CD8-positive, alpha-beta memory T cell (primary cell): Measurements from ENCODE around the gene MRPL48. TPM values are rescaled to one million over a fixed set of nuclear protein-coding genes. Genes with fewer than 3 reads are reported as not detected.
A peak's percentile ranks its signal among the peaks of the same experiment; 100 is the strongest.

Experiments used
- CTCF ChIA-PET: fragments of 350-600 bp; sonication (Branson Sonifier 250); formaldehyde crosslinking; loops from one replicate; lab custom pipeline; 2021; ENCODE audit warnings: antibody characterized with exemption; lab: Charles Lee
- POLR2A ChIA-PET: fragments of 350-600 bp; sonication (Branson Sonifier 250); formaldehyde crosslinking; loops from one replicate; lab custom pipeline; 2021; ENCODE audit warnings: antibody characterized with exemption; lab: Charles Lee
- DNase-seq, 5 donors: peaks; one replicate each; pipeline versions ENCODE4 v3.0.0 to v3.0.0-alpha.2; 2020 to 2022; ENCODE audit warnings: mixed read lengths in 1 of 5
- H3K27ac ChIP-seq: one replicate; pipeline ENCODE4 v1.7.0; 2013; ENCODE audit warnings: low read depth, mild to moderate bottlenecking, low read length, moderate library complexity
- H3K27me3 ChIP-seq: 2 replicates; pipeline ENCODE4 v1.7.0; 2013; ENCODE audit warnings: low read length, mild to moderate bottlenecking; ENCODE audit not compliant: insufficient read depth, poor library complexity, severe bottlenecking
- H3K36me3 ChIP-seq: 2 replicates; pipeline ENCODE4 v1.7.0; 2013; ENCODE audit warnings: mild to moderate bottlenecking, low read length, moderate library complexity; ENCODE audit not compliant: insufficient read depth
- H3K4me1 ChIP-seq: 2 replicates; pipeline ENCODE4 v1.7.0; 2013; ENCODE audit warnings: mild to moderate bottlenecking, low read length, moderate library complexity; ENCODE audit not compliant: insufficient read depth
- H3K4me3 ChIP-seq: 2 replicates; pipeline ENCODE4 v1.7.0; 2013; ENCODE audit warnings: mild to moderate bottlenecking, low read length
- H3K9me3 ChIP-seq: 2 replicates; pipeline ENCODE4 v1.7.0; 2013; ENCODE audit warnings: mild to moderate bottlenecking, low read length
- H3K27ac Mint-ChIP-seq, 8 donors: one replicate each; pipeline ENCODE4 v1.8.0; 2020 to 2021; ENCODE audit warnings: mixed read lengths in 8 of 8, mild to moderate bottlenecking in 6 of 8, inconsistent platforms in 3 of 8, moderate library complexity in 3 of 8
- H3K27me3 Mint-ChIP-seq, 2 donors: one replicate each; pipeline ENCODE4 v1.8.0; 2020 to 2021; ENCODE audit warnings: mixed read lengths in 2 of 2, mild to moderate bottlenecking in 1 of 2, moderate library complexity in 1 of 2
- H3K36me3 Mint-ChIP-seq, 3 donors: one replicate each; pipeline ENCODE4 v1.8.0; 2020 to 2021; ENCODE audit warnings: mixed read lengths in 3 of 3, inconsistent platforms in 1 of 3, mild to moderate bottlenecking in 1 of 3
- H3K4me1 Mint-ChIP-seq, 3 donors: one replicate each; pipeline ENCODE4 v1.8.0; 2020 to 2021; ENCODE audit warnings: mixed read lengths in 3 of 3, inconsistent platforms in 1 of 3, mild to moderate bottlenecking in 1 of 3
- H3K4me3 Mint-ChIP-seq, 7 donors: one replicate each; pipeline ENCODE4 v1.8.0; 2020 to 2021; ENCODE audit warnings: mixed read lengths in 7 of 7, mild to moderate bottlenecking in 6 of 7, moderate library complexity in 4 of 7, inconsistent platforms in 2 of 7
- H3K9me3 Mint-ChIP-seq, 5 donors: one replicate each; pipeline ENCODE4 v1.8.0; 2020 to 2022; ENCODE audit warnings: mixed read lengths in 5 of 5, mild to moderate bottlenecking in 3 of 5, moderate library complexity in 2 of 5, inconsistent platforms in 1 of 5
- polyA plus RNA-seq: library from polyadenylated mRNA; unstranded; fragments of 300-500 nt; fragmentation: Illumina TruSeq; gene quantifications from one replicate; pipeline ENCODE4 v1.2.3, GENCODE V29; 2021
- total RNA-seq, 2 experiments: library from RNA; stranded (reverse); gene quantifications; one replicate each; pipeline ENCODE4 v1.2.3, GENCODE V29; 2021

MRPL48 gene
- total and polyA plus RNA-seq, 3 experiments from 2014 or later, result 56.8 to 66.7 (median 63.1) TPM

DNA sequence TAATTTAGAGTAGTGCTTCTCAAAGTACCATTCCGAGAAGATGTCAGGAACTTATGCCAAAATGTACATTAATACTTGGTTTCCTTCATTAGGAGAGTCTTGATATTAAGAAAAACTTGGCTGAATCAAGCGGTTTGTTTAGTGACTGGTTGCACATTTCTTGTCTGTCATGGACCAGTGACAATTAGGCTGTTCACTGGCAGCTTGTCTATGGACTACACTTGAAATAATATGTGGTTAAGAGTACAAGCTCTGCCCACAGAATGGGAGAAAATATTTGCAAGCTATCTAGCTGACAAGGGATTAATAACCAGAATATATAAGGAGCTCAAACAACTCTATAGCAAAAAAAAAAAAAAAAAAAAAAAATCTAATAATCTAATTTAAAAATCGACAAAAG, 64.4 kb downstream of the MRPL48 start:
- Mint-ChIP-seq H3K9me3 (no peaks in the 10 kb centered on the region), H3K36me3 (peaks cover 4 to 61% (median 17%) of the 10 kb centered on the region in 3 donors), H3K4me3 (no peak overlapping the region), H3K4me1 (no peaks in the 10 kb centered on the region), H3K27me3 (no peaks in the 10 kb centered on the region), H3K27ac (no peak overlapping the region)
- DNase-seq, result no peak
- no peak overlapping the region for H3K27ac ChIP-seq
- ChIA-PET CTCF (no interaction called here), POLR2A (no interaction called here)
- no peaks in the 10 kb centered on the region for H3K4me1 ChIP-seq
- H3K27me3 ChIP-seq, result no peaks in the 10 kb centered on the region
- no peak overlapping the region for H3K4me3 ChIP-seq
- H3K9me3 ChIP-seq, result no peaks in the 10 kb centered on the region
- no peaks in the 10 kb centered on the region for H3K36me3 ChIP-seq

DNA sequence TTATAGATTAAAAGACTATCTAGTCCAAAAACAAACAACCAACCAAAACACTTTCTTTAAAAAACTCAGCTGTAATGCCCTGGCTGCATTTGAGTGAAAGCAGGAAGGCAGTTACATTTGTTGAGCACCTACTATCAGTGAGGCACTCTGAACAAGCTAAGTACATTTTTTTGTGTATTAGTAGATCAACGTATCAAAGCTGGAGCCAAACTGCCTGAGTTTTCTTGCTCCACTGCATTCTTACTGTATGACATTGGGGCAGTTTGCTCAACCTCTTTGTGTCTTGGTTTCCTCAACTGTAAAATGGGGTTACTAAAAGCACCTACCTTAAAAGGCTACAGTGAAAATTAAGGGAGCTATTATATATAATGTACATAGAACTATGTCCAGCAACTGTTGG, 67.0 kb downstream of the MRPL48 start:
- no peaks in the 10 kb centered on the region for H3K4me1 ChIP-seq
- Mint-ChIP-seq H3K4me1 (no peaks in the 10 kb centered on the region), H3K4me3 (no peak overlapping the region), H3K27me3 (no peaks in the 10 kb centered on the region), H3K9me3 (no peaks in the 10 kb centered on the region), H3K27ac (no peak overlapping the region), H3K36me3 (peaks cover 0 to 57% (median 17%) of the 10 kb centered on the region in 3 donors)
- ChIA-PET POLR2A (no interaction called here), CTCF (no interaction called here)
- no peak for DNase-seq
- no peak overlapping the region for H3K27ac ChIP-seq
- no peaks in the 10 kb centered on the region for H3K9me3 ChIP-seq
- no peak overlapping the region for H3K4me3 ChIP-seq
- no peaks in the 10 kb centered on the region for H3K36me3 ChIP-seq
- H3K27me3 ChIP-seq, result no peaks in the 10 kb centered on the region

DNA sequence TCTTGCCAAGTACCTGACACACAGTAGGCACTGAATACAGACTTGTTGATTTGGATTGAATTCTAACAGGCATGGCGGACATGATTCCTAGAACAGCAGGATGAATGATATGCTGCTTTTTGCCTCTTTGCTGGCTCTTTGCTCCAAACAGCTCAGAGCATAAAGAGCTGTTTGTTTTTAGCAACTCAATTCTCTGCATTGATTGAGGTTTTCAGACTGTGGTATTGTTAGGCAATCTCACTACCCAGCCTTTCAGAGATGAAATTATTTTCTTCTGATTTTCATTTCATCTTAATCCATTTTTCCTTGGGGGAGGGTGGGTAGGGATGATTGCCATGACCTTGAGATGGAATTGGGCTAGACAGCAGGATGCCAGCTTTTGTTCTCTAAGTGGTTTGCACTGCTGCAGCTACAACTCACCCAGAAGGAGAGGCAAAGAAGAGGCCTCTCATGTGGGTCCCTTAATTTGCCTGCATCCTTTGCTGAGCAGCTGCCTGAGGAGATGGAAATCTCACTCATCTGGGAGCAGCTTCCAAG, 68.4 kb downstream of the MRPL48 start:
- no peak overlapping the region for H3K4me3 ChIP-seq
- Mint-ChIP-seq H3K9me3 (no peaks in the 10 kb centered on the region), H3K4me3 (no peak overlapping the region), H3K27ac (no peak overlapping the region), H3K4me1 (no peaks in the 10 kb centered on the region), H3K27me3 (no peaks in the 10 kb centered on the region), H3K36me3 (peaks cover 7 to 60% (median 25%) of the 10 kb centered on the region in 3 donors)
- no peaks in the 10 kb centered on the region for H3K27me3 ChIP-seq
- DNase-seq, result no peak
- ChIA-PET CTCF (no interaction called here), POLR2A (no interaction called here)
- H3K9me3 ChIP-seq, result no peaks in the 10 kb centered on the region
- H3K27ac ChIP-seq, result no peak overlapping the region
- H3K4me1 ChIP-seq, result no peaks in the 10 kb centered on the region
- no peaks in the 10 kb centered on the region for H3K36me3 ChIP-seq

DNA sequence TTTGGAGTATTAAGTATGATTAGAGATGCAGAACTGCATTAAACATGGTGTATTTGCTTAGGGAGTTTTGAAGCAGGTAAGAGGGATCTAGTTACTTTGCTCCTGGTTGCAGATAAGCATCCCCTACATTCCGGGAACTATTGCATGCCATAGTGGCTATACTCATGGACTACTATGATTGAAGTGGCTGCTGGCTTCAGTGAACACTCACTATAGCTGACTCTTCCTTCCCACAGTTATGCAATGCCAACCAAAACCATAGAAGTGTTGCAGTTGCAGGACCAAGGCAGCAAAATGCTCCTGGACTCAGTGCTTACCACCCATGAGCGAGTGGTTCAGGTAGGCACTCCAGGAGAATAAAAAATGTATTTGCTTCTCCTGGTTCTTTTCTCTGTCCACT, 72.0 kb downstream of the MRPL48 start:
- no peak overlapping the region for H3K27ac Mint-ChIP-seq
- Histone ChIP-seq H3K27me3 (no peaks in the 10 kb centered on the region), H3K36me3 (no peaks in the 10 kb centered on the region), H3K4me1 (no peaks in the 10 kb centered on the region), H3K4me3 (no peak overlapping the region), H3K27ac (no peak overlapping the region), H3K9me3 (no peaks in the 10 kb centered on the region)
- H3K4me3 Mint-ChIP-seq, result no peak overlapping the region
- POLR2A ChIA-PET, result no interaction called here
- H3K36me3 Mint-ChIP-seq, result peaks cover 7 to 59% (median 28%) of the 10 kb centered on the region in 3 donors
- DNase-seq, result no peak
- H3K4me1 Mint-ChIP-seq, result no peaks in the 10 kb centered on the region
- no peaks in the 10 kb centered on the region for H3K9me3 Mint-ChIP-seq
- CTCF ChIA-PET, result no interaction called here
- no peaks in the 10 kb centered on the region for H3K27me3 Mint-ChIP-seq

DNA sequence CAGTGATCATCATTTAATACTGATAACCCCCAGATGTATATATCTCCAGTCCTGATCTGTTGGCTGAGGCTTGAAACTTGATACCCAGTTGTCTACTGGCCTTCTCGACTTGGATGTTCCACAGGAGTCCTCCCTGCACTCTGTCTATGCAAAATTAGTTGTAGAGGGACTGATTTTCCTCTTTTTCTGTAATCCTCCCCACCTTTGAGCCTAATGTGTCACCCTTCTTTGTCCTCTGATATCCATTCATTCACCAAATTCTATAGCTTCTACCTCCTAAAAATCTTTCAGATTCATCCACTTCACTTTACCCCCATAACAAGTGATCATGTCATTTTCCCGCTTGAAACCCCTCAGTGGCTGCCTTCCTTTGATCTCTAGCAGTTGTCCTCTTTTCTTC, 72.5 kb downstream of the MRPL48 start:
- ChIA-PET POLR2A (no interaction called here), CTCF (no interaction called here)
- DNase-seq, result no peak
- Mint-ChIP-seq H3K36me3 (peaks cover 7 to 58% (median 29%) of the 10 kb centered on the region in 3 donors), H3K27me3 (no peaks in the 10 kb centered on the region), H3K4me1 (no peaks in the 10 kb centered on the region), H3K9me3 (no peaks in the 10 kb centered on the region), H3K27ac (peak overlapping the region in 2 of 8 donors; percentile 44 to 89), H3K4me3 (no peak overlapping the region)
- H3K4me3 ChIP-seq, result no peak overlapping the region
- H3K27me3 ChIP-seq, result no peaks in the 10 kb centered on the region
- H3K9me3 ChIP-seq, result no peaks in the 10 kb centered on the region
- no peaks in the 10 kb centered on the region for H3K36me3 ChIP-seq
- no peak overlapping the region for H3K27ac ChIP-seq
- no peaks in the 10 kb centered on the region for H3K4me1 ChIP-seq

DNA sequence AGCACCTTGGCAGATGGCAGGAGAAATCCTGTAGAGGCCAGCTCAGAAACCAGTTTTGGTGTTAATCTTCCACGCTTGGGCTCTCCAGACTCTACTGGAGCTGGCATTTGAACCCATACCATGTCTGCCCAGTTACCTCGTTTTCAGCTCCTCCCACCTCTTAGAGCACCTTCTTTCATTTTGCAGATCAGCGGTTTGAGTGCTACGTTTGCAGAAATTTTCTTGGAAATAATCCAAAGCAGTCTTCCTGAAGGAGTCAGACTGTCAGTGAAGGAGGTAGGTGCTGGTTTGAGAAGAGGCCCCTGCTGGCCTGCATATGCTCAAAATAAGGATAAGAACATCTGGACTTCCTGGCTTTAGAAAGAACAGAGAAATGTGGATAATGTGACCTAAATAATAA, 75.3 kb downstream of the MRPL48 start:
- H3K27ac ChIP-seq, result no peak overlapping the region
- no peaks in the 10 kb centered on the region for H3K9me3 ChIP-seq
- H3K27me3 ChIP-seq, result no peaks in the 10 kb centered on the region
- Mint-ChIP-seq H3K36me3 (peaks cover 7 to 62% (median 30%) of the 10 kb centered on the region in 3 donors), H3K27me3 (no peaks in the 10 kb centered on the region), H3K4me3 (no peak overlapping the region), H3K9me3 (no peaks in the 10 kb centered on the region), H3K4me1 (no peaks in the 10 kb centered on the region), H3K27ac (no peak overlapping the region)
- H3K36me3 ChIP-seq, result no peaks in the 10 kb centered on the region
- H3K4me1 ChIP-seq, result no peaks in the 10 kb centered on the region
- ChIA-PET POLR2A (no interaction called here), CTCF (interaction anchor here (1.7 kb wide), 1 partner anchor 11 kb away, joined by 6 read pairs; no protein-coding TSS in a partner anchor)
- no peak overlapping the region for H3K4me3 ChIP-seq
- no peak for DNase-seq

DNA sequence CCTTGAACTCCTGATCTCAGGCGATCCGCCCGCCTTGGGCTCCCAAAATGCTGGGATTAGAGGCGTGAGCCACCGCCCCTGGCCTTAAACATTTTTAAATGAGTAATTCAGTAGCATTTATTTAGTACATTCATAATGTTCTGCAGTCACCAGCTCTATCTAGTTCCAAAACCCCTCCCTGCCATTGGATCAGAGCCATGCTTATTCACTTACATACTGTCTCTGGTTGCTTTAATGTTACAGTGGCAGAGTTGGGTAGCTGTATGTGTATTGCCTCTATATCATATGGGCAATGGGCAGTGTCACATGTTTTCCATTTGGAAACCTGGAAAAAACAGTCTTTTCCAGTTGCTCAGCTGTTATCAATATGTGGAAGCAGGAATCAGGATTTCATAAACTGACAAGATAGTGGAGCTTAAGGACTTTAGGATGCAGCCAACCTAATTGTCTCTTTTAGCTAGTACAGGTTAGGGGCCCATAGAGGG, 78.5 kb downstream of the MRPL48 start:
- ChIA-PET POLR2A (no interaction called here), CTCF (interaction anchor here (0.8 kb wide), 1 partner anchor 8 kb away, joined by 4 read pairs; no protein-coding TSS in a partner anchor)
- H3K27ac Mint-ChIP-seq, result peak overlapping the region in 1 of 8 donors; percentile 29
- no peaks in the 10 kb centered on the region for H3K9me3 ChIP-seq
- H3K27ac ChIP-seq, result no peak overlapping the region
- no peaks in the 10 kb centered on the region for H3K4me1 Mint-ChIP-seq
- no peaks in the 10 kb centered on the region for H3K27me3 Mint-ChIP-seq
- H3K36me3 Mint-ChIP-seq, result peaks cover 0 to 47% (median 15%) of the 10 kb centered on the region in 3 donors
- H3K9me3 Mint-ChIP-seq, result no peaks in the 10 kb centered on the region
- H3K4me1 ChIP-seq, result no peaks in the 10 kb centered on the region
- H3K36me3 ChIP-seq, result peaks cover 6% of the 10 kb centered on the region
- H3K4me3 ChIP-seq, result no peak overlapping the region
- DNase-seq, result no peak
- no peaks in the 10 kb centered on the region for H3K27me3 ChIP-seq
- no peak overlapping the region for H3K4me3 Mint-ChIP-seq

DNA sequence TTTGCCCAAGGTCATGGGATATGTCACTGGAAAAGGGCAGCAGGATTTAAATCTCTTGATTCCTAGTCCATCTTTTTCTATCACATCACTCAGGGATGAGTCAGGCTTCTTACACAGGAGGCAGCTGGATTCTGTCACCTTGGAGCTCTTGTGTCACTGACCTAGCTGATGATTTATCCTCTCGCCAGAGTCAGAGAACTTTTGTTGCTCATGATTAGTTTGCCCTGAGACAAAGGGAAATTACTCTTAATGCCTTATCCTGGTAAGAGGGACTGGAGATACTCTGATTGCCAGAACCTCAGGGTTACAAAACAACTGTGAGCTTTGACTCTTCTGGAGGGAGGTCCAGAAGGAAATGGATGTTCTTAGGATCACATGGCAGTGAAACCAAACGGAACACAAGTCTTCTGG, 78.9 kb downstream of the MRPL48 start:
- ChIA-PET POLR2A (no interaction called here), CTCF (no interaction called here)
- H3K36me3 Mint-ChIP-seq, result peaks cover 0 to 49% (median 14%) of the 10 kb centered on the region in 3 donors
- H3K4me1 ChIP-seq, result no peaks in the 10 kb centered on the region
- H3K9me3 Mint-ChIP-seq, result no peaks in the 10 kb centered on the region
- DNase-seq, result no peak
- no peak overlapping the region for H3K4me3 Mint-ChIP-seq
- no peaks in the 10 kb centered on the region for H3K27me3 ChIP-seq
- H3K27ac ChIP-seq, result no peak overlapping the region
- no peak overlapping the region for H3K4me3 ChIP-seq
- no peaks in the 10 kb centered on the region for H3K4me1 Mint-ChIP-seq
- no peak overlapping the region for H3K27ac Mint-ChIP-seq
- no peaks in the 10 kb centered on the region for H3K27me3 Mint-ChIP-seq
- peaks cover 6% of the 10 kb centered on the region for H3K36me3 ChIP-seq
- H3K9me3 ChIP-seq, result no peaks in the 10 kb centered on the region
